Thoracic aorta (tissue), 2 donors: ENCODE results near the gene RGS10. TPM values are rescaled to one million over a fixed set of nuclear protein-coding genes. Genes with fewer than 3 reads are reported as not detected.

Experiments
- ATAC-seq: fragments of 150-250 bp; one replicate; pipeline ENCODE4 v1.8.0; 2017; ENCODE audit warnings: low read depth; ENCODE audit not compliant: insufficient number of reproducible peaks, low FRiP score
- DNase-seq: peaks from one replicate; pipeline ENCODE4 v3.0.0-alpha.2; 2020; ENCODE audit warnings: low spot score
- H3K27ac ChIP-seq, 2 donors: fragments of 200-600 bp; sonication (generic); 1 replicate in 1 of 2; 2 replicates in 1 of 2; pipeline ENCODE4 v1.5.1; 2016; ENCODE audit warnings: mild to moderate bottlenecking in 2 of 2, moderate library complexity in 2 of 2
- H3K27me3 ChIP-seq: fragments of 200-600 bp; sonication (generic); replicated peaks from 2 replicates; pipeline ENCODE4 v1.6.0; 2016; ENCODE audit warnings: mild to moderate bottlenecking; ENCODE audit not compliant: insufficient read depth
- H3K36me3 ChIP-seq: fragments of 200-600 bp; sonication (generic); one replicate; pipeline ENCODE4 v1.5.1; 2016
- H3K4me1 ChIP-seq, 2 donors: fragments of 200-600 bp; sonication (generic); 1 replicate in 1 of 2; 2 replicates in 1 of 2; pipeline versions ENCODE4 v1.5.1 to v1.6.0; 2016; ENCODE audit warnings: low read depth in 2 of 2, mild to moderate bottlenecking in 1 of 2; ENCODE audit not compliant: control insufficient read depth in 1 of 2
- H3K4me3 ChIP-seq: fragments of 200-600 bp; sonication (generic); 2 replicates; pipeline ENCODE4 v1.5.1; 2016; ENCODE audit warnings: mild to moderate bottlenecking
- H3K9me3 ChIP-seq: fragments of 200-600 bp; sonication (generic); 2 replicates; pipeline ENCODE4 v1.5.1; 2016
- total RNA-seq, 2 donors: library from RNA; depleted of rRNA; stranded (reverse); fragments of >200 nt; gene quantifications; one replicate each; pipeline versions ENCODE4 v1.1.0 to v1.2.3, GENCODE V29; 2016
- TF ChIP-seq, protein P1 (sequence below): fragments of 200-600 bp; sonication (generic); IDR thresholded peaks from one replicate; pipeline ENCODE4 v1.5.1; 2019; ENCODE audit warnings: antibody characterized with exemption

The RGS10 gene
- total RNA-seq, 2 donors from 2014 or later = 33.2 to 37.1 TPM

DNA sequence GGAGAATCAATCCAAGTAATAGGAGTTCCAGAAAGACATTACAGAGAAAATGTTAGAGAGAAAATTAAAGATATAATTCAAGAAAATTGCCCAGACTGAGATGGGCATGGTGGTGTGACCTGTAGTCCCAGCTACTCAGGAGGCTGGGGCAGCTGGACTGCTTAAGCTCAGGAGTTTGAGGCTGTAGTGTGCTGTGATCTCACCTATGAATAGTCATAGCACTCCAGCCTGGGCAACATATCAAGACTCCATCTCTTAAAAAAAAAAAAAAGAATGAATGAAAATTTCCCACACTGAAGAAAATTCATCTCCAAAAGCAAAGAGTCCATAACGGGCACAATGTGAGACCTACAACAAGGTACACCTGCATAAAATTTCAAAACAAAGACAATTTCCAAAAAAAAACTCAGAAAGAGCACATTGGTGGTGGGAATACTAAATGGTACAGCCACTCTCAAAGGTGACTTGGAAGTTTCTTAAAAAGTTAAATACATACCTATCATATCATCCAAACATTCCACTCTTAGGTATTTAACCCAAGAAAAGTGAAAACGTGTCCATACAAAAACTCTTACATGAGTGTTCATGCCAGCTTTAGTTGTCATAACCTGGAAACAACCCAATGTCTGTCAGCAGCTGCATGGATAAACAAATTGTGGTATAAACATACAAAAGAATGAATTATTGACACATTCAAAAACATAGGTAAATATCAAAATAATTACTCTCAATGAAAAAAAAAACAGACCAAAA lies 6.9 kb upstream of the RGS10 start:
- TF ChIP-seq, protein P1, sequence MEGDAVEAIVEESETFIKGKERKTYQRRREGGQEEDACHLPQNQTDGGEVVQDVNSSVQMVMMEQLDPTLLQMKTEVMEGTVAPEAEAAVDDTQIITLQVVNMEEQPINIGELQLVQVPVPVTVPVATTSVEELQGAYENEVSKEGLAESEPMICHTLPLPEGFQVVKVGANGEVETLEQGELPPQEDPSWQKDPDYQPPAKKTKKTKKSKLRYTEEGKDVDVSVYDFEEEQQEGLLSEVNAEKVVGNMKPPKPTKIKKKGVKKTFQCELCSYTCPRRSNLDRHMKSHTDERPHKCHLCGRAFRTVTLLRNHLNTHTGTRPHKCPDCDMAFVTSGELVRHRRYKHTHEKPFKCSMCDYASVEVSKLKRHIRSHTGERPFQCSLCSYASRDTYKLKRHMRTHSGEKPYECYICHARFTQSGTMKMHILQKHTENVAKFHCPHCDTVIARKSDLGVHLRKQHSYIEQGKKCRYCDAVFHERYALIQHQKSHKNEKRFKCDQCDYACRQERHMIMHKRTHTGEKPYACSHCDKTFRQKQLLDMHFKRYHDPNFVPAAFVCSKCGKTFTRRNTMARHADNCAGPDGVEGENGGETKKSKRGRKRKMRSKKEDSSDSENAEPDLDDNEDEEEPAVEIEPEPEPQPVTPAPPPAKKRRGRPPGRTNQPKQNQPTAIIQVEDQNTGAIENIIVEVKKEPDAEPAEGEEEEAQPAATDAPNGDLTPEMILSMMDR = no peak
- no peaks in the 10 kb centered on the region for H3K36me3 ChIP-seq
- DNase-seq (no peak), ATAC-seq (no peak)
- H3K27ac ChIP-seq = no peak overlapping the region
- no peak overlapping the region for H3K4me3 ChIP-seq
- H3K9me3 ChIP-seq = no peaks in the 10 kb centered on the region
- H3K4me1 ChIP-seq = peaks cover 0 to 4% of the 10 kb centered on the region in 2 donors
- H3K27me3 ChIP-seq = no peaks in the 10 kb centered on the region

DNA sequence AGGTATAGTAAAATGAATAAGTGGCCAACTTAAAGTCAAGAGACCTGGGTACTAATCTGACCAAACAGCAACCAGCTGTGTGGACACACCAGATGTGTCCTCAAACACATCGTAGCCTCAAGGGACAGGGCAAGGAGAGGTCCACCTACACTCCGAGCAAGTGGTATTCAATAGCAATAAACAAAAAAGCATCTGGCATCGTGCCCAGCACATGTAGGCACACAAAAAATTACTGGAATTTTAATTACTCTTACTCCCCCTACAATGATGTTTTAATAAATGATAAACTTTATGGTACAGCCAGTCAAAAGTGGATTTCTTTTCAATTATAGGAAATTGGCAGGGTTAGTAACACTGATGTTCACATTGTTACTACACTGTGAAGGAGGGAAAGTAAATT lies 3.5 kb upstream of the RGS10 start:
- Histone ChIP-seq H3K9me3 (no peaks in the 10 kb centered on the region), H3K4me3 (no peak overlapping the region), H3K27me3 (no peaks in the 10 kb centered on the region), H3K4me1 (peaks cover 0 to 27% of the 10 kb centered on the region in 2 donors), H3K27ac (no peak overlapping the region), H3K36me3 (no peaks in the 10 kb centered on the region)
- TF ChIP-seq, protein P1 = no peak
- DNase-seq (no peak), ATAC-seq (no peak)

DNA sequence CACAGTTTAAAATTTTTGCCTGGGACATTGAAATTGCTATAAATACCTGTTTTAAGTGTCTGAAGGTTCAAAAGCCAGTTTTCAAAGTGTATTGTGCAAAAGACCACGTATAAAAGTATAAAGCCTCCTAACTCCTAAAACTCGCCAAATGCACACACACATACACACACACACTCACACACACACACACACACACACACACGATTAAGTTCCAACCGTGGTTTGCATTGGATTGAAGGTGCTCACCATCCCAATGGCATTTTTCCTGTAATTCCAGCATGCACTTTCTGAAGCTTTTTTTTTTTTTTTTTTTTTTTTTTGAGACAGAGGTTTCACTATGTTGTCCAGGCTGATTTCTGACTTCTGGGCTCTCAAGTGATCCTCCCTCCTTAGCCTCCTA lies 2.8 kb upstream of the RGS10 start:
- Histone ChIP-seq H3K36me3 (no peaks in the 10 kb centered on the region), H3K4me3 (no peak overlapping the region), H3K4me1 (peaks cover 3 to 30% of the 10 kb centered on the region in 2 donors), H3K9me3 (no peaks in the 10 kb centered on the region), H3K27ac (no peak overlapping the region), H3K27me3 (no peaks in the 10 kb centered on the region)
- no peak for ATAC-seq
- TF ChIP-seq, protein P1 = no peak
- DNase-seq = no peak

DNA sequence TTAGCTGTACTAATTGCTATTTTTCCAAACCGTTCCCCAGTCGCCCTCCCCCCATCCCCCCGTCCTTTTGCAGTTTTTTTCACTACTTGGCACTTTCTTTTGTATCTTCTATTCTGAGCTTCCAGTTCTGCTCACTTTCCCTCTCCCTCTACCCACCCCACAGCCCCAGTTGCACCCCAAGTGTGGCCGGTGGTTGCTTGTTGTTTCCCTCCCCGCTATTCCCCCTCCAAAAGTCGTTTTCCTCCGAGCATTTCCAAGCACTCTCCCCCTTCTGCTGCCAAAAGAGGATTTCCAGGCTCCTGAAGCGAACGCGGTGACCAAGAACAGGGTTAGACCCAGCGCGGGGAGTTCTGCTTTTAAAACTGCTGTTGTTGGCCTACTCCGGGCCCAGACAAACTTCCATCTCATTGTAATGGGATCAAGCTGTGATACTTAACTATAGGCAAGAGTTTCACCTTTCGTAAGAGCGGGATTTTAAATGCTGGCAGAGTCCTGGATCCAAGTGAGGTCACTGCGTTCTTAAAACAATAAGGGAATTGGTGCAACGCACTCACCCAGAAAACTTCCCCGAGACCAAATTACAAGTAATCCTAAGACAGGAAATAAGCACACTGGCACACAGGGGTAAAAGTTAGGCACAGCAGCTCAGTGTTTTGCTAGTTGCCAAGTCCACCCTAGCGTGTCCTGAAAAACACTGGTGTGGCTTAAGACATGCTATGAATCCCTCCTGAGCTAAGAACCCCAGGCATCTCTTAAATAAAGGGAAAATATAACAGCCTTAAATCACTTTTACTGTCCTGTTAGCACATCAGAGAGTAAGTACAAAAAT lies 1.5 kb upstream of the RGS10 start:
- H3K4me3 ChIP-seq = peak overlapping the region; percentile 90
- H3K36me3 ChIP-seq = no peaks in the 10 kb centered on the region
- TF ChIP-seq, protein P1 = no peak
- no peaks in the 10 kb centered on the region for H3K27me3 ChIP-seq
- H3K9me3 ChIP-seq = no peaks in the 10 kb centered on the region
- DNase-seq (no peak), ATAC-seq (peak; percentile 12)
- peaks cover 3 to 33% of the 10 kb centered on the region in 2 donors for H3K4me1 ChIP-seq
- peak overlapping the region; percentile 64 to 77 for H3K27ac ChIP-seq
